GM15510 (cell line): ENCODE data around the gene ANXA2R.

Experiments
- POLR2A ChIP-seq: IDR thresholded peaks from 3 replicates; pipeline ENCODE4 v1.6.1; 2011; ENCODE audit warnings: borderline replicate concordance; ENCODE audit not compliant: insufficient read length; ENCODE audit errors: extremely low read depth

ANXA2R gene, protein sequence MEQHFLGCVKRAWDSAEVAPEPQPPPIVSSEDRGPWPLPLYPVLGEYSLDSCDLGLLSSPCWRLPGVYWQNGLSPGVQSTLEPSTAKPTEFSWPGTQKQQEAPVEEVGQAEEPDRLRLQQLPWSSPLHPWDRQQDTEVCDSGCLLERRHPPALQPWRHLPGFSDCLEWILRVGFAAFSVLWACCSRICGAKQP

DNA sequence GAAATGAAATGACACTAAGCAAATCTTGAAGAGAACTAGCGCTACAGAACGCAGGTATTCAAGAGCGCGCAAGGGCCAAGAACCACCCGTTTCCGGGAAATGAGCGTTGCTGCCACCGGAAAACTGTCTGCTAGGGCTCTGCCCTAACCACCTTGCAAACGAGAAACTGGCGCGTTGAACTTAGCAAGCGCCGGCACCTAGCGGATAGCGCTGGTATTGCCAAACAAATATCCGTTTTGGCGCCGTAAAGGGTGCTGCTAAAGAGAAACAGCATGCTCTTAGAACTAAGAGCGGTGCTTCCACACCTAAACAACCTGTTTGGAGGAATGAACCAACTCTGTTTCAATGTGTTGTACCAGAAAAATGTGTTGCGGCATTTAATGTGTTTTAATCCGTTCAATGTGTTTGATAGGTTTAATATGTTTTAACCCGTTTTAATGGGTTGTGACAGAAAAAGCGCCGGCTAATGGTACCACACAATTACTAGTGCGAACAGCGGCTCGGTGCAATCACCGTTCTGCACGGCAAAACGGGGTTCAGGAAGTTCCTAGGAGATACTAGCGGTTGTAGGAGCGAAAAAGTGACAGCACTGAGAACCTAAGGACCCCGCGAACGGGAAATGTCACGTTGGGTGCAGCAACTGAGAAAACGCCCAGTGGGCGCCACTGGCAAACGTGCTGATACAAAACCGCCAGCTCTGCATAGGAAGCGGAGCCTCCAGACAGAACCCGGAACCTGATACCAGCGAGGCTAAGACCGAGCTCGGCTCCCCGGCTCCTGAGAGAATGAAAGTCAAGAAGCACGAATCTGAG lies at the start of gene ANXA2R:
TSS of gene ANXA2R (minus strand) at position 33 of the 812 bp plus-strand sequence. CDS start 273 bp downstream, outside the sequence.
- TF ChIP-seq POLR2A, result peak; percentile 24

DNA sequence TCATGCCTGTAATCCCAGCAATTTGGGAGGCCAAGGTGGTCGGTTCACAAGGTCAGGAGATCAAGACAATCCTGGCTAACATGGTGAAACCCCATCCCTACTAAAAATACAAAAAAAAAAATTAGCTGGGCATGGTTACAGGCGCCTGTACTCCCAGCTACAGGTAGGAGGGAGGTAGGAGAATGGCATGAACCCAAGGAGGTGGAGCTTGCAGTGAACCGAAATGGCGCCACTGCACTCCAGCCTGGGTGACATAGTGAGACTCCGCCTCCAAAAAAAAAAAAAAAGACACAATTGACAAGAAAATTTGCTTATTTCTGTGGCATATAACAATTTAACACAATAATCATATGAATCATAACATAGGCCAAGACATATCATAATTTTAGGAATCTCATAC lies 45.3 kb upstream of the ANXA2R start:
- TF ChIP-seq POLR2A, result no peak

DNA sequence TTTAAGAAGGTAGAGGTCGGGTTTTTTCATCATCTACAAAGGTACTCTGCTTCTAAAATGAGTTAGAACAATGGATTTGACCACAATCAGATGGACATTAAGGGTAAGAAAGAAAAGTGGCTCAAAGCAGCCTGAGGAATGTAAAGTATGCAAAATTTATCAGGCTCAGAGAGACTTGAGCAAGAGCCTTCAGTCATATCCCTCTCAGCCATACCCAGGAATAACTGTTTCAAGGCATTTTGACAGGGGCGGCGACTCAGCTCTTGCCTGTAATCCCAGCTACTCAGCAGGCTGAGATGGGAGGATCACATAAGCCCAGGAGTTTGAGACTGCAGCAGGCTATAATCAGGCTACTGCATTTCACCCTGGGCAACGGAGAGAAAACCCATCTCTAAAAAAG lies 38.8 kb upstream of the ANXA2R start:
- no peak for TF ChIP-seq POLR2A

DNA sequence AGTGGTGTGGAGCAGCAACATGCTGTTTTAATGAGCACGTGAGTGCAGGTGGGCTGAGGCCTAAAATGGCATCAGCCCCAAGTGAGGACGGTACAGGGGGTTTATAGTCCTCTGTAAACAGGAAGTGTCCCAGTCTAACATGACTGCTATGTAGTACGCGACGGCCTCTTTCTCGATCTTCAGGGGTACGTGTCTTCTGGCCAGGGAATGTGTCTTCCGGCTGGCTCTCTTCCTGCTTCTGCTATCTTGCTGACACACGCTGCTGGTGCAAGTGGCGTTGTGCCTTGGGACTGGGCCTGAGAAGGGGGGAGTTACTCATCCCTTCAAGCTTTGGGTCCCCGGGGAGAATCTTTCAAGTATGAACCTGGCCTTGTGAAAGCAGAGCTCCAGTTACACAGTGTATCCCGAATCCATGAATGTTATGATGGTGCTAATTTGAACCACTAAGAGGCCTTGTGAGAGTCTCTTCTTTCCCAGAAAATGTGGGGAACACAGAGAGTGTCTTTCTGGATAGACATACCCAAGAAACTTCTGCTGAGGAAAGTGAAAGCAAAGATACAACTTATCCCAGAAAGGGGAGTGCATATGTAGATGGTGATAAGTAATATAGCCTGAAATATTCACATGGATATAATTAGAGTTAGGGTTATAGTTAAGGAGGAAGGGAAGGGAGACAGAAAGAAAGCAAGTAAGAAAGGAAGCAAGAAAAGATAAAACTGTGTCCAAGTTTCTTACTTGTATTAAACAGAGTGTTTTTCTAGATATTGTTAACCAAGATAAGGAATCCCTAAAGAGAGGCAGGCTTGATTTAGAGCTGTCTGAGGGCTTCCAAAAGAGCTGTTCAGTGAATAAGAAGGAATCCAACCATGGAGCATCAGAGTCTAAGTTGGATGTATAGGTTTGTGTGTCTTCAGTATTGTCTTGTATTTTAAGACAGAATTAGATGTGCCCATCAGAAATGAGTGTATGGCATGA lies 35.5 kb upstream of the ANXA2R start:
- TF ChIP-seq POLR2A, result no peak

DNA sequence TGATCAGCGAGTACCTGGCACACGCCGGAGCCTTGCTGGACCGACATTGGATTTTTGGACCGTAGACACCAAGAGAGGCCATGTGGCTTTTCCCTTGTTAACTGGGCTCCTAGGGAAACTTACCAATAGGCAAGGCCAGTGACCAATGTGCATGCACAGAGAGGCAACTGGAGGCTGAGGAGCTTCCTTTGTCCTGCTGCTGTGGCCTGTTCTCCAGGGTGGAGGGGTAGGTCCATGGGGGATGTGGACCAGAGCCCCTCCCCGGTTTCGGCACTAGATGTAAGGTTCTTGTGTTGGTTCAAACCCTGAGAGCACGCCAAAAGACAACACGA lies 34.8 kb upstream of the ANXA2R start:
- no peak for TF ChIP-seq POLR2A

DNA sequence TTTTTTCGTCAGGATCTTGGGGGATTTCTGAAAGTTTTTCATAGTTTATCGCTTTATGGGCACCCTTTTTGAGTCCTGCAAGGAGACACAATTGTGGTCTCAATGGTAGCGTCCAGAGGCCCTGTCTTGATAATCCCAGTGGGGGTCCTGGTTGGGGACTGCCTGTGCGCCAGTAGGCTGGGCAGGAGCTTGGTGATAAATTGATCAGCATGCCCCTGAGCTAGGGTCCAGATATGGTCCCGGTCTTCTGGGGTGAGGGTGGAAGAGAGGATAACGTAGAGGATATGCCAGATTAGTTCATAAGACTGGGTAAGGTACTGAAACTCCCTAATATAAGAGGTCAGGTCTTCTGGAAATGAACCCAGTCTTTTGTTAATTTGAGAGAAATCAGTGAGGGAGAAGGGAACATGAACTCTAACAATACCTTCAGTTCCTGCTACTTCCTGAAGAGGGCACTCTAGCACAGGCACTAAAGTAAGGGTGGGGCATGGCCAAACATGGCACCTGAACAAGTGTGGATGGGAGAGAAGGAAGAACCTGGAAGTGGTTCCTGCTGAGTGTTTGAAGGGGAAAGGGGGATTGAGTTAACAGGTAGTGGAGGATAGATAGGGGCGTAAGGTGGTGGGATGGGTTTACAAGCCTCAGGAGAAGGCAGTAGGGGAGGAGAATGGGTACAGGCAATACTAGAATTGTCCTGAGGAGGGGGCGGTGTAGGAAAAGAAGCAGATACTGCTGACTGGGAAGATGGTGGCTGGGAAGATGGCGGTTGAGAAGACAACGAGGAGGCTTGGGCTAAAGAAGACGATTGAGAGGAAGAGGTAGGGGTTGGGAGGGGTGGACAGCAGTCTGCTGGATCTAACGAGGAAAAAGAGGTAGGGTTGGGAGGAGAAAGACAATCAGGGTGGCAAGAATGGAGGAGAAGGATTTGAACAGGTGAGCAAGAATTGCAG lies 33.8 kb upstream of the ANXA2R start:
- TF ChIP-seq POLR2A, result no peak

DNA sequence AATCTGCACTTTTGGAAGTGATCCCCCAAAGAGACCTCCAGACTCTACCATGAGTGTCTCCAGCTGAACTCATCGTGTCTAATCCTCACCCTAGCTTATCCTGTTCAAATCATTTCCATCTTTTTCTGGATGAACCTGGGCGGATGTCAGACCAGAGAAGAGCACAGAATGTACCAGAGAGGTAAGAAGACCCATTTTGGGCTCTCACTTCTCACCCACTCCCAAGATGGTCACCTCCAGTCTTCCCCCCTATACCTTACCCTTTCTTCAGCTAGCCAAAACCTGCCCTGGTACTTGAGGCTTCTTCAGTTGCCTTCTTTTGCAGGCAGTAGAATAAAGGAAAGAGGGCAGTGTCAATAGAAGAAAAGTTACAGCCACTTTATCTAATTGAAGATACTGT lies 27.9 kb upstream of the ANXA2R start:
- no peak for TF ChIP-seq POLR2A

DNA sequence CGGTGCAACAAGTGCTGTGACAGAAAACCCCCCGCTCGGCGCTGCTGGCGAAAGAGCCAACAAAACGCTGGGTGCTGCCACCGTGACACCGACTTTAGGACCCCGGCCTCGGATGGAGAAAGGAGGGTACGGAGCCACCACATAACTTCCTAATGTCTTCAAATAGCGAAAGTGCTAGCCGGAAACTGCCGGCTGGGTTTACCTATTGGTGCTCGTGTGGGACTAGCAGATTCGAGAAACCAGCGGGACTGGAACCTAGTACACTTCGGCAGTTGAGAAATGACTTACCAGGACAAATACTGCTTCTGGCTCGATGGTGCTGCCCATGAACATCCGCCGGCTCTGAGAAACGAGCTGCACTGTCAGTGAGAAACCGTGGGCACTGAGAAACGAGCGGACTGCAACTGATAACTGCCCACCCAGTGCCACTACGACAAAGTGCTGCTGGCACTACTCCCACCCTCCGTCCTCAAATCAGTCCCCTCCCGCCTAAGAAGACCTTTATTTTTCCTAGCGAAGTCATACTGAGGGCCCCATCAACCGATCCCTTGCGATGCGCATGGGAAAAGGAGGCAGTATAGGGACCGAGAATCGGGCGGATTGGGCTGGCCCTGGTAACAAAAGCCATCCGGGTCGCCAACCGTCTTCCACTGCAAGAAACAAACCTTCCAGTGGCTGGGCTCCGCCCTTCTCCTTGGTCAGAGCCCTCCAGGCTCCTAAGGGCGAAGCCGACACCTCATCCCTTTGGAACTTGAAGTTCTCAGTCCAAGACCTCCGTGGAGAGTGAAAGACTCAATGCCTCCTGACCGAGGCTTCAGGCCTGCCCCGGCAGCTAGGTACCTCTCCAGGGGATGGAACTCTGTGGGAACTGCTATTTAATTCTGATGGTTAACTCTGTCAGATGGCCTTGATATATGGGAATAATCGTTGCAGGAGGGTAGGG lies 27.0 kb upstream of the ANXA2R start:
- TF ChIP-seq POLR2A, result peak; percentile 54

DNA sequence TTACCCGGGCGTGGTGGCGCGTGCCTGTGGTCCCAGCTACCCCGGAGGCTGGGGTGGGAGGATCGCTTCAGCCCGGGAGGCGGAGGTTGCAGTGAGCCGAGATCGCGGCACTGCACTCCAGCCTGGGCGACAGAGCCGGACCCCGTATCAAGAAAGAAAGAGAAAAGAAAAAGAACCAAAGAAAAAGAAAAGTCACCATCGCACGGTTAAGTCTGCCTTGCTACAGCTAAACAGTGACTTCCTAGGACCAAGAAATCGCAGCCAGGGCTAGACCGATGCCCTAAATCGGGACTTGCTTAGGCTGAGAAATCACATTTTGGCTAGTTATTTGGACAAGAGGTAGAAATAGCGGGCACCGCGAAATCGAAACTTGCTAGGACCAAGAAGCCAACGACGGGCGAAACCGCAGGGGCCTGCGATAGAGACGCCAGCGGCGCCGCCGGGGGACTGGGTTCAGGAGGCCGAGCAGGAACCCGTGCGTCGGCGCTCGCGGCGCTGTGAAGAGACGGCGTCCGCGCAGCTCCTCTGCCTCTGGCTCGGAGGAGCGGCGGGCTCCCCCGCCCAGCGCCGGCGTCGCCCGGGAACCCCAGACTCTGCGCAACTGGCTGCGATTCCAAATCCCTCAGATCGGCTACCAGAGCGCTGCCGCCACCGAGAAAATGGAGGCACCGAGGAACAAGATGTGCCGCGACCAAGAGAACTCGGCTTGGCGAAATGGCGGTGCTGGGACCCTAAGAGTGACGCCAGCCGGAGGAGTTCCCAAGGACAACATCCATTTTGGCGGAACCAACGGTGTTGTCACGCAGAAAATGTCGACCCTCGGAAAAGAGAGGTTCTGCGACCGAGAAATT lies 26.1 kb upstream of the ANXA2R start:
- peak; percentile 55 for TF ChIP-seq POLR2A

DNA sequence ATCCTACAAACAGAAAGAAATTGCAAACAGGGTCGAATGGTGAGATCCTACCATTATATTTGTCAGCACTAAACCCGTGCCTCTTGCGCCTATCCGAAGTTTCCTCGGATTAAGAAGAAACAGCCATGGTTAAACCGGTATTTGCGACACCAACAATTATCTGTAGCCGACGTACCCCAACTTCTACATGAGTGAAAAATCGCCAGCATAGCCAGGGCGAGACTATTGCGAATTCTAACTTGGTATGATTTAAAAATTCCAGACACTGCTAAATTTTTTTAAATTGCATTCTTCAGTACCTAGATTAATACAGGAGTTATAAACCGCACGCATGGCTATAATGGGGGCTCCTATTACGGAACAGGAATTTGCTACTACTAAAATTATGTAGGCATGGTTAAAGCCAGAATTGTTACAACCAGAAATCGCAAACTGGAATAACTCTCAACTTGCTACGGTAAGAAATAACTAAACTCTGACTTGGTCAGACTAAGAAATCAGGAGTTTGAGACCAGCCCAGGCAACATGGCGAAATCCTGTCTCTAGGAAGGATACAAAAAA lies 25.3 kb upstream of the ANXA2R start:
- no peak for TF ChIP-seq POLR2A

DNA sequence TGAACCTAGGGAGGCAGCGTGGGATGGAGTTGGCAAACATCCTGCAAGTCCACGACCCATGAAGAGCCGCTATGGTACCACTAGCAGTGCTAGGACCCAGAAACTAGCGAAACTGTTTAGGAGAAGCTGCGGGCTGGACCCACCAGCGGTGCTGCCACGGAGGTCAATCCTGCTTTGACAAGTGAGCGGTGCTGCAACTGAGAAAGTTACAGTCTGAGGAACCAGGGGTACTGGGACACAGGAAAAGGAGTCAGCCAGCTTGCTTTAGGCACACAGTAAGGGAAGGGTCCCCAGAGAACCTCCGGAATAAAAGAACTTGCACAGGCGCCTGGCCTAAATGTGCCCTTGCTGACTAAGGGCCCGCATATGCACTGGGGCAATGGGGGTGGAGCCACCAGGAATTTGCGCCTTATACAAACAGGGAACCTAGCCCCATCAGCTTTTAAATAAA lies 23.6 kb upstream of the ANXA2R start:
- no peak for TF ChIP-seq POLR2A

DNA sequence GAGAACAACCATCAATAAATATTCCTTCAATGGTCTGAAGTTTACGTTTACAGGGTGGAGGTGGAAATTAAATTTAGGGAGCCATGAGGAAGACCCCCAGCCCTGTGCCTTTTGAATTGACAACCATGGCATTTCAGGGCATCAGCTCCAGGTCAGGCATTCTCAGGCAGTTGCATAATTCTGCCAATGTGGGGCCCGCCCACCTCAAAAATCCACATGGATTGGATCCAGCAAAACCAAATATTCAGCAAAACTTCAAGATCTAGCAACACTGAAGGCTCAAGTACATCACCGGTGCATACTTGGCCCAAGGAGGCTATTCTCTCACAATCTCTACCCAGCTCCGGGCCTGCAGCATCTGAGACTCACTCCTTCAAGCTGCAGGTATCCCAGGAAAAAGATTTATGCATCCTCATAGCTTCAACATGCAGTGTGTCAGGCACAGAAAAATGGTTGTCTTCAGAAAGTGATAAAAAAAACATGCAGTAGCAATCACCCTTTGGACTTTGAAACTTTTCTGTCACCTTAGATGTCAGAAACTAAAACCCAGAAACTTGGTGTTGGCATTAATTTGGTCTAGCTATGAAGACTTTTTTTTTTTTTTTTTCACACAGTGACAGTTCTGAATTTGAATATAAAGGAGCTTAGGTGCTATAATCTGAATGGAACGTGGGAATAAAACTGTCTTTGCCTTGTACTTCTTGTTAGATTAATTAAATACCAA lies 21.4 kb upstream of the ANXA2R start:
- no peak for TF ChIP-seq POLR2A

DNA sequence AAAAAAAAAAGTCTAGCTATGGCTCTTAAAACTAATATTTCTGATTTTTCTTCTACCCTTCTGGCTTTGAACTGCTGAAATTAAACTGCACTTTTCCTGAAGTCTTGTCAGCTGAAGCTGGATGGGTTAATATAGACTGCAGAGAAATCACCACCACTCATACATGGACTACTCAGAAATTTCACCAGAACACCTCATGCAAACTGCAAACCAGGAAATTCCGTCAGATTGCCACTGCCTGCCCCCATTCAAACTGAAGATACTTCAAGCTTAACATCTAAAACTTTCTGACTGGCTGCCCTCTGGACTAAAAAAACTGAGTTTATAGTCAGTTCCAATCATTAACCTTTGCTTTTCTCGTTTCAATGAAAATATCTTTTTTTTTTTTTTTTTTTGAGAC lies 11.6 kb upstream of the ANXA2R start:
- no peak for TF ChIP-seq POLR2A
